ENCODE results near the gene MYLIP. TPM values are rescaled to one million over a fixed set of nuclear protein-coding genes. Genes with fewer than 3 reads are reported as not detected.

The MYLIP gene
- total and polyA plus RNA-seq, 2 donors (not counting 1 experiment from before 2014, with no cell fraction given) = 40.6 to 104 TPM

DNA sequence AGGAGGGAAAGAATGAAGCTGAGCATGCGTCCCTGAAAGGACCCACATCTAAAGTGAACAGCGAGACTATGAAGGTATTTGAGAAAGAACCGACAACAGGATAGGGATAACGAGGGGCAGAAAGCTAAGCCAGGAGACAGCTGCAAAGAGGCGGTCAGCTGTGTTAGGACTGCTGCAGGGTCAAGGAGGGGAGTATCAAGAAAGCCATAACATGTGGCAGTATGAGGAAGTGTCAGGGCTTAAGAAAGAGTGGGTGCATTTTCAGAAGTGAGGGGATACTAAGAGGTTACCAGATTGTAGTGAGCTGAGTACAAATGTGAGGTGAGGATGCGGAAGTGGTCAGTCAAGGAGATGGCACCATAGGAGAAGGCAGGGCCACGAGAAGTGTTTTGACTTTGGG is 21.2 kb downstream of the MYLIP start:
- Histone ChIP-seq H3K79me2 (ENCODE audit: control insufficient read depth, insufficient read depth, low read length) (peaks cover 6% of the 10 kb centered on the region), H3K4me1 (ENCODE audit: control insufficient read depth in 2 of 2, insufficient read depth in 2 of 2, low read length in 2 of 2) (no peaks in the 10 kb centered on the region), H3K9ac (ENCODE audit: low read length) (no peak overlapping the region), H3K4me2 (replicated peaks; ENCODE audit: low read depth, low read length, poor library complexity, severe bottlenecking) (no peak overlapping the region), H2AFZ (ENCODE audit: insufficient read depth, low read depth, low read length, poor library complexity, severe bottlenecking) (no peak overlapping the region), H4K20me1 (ENCODE audit: control insufficient read depth, insufficient read depth, low read length, poor library complexity, severe bottlenecking) (peaks cover 52% of the 10 kb centered on the region), H3K9me3 (ENCODE audit: control extremely low read depth in 1 of 3, control insufficient read depth in 2 of 3, insufficient read depth in 1 of 3, low read length in 2 of 3) (peaks cover 0 to 2% (median 2%) of the 10 kb centered on the region in 3 donors), H3K36me3 (replicated peaks in 1 of 2; ENCODE audit: control extremely low read depth in 1 of 2, control insufficient read depth in 1 of 2, extremely low read depth in 1 of 2, insufficient read depth in 2 of 2, low read length in 1 of 2) (peaks cover 30 to 84% of the 10 kb centered on the region in 2 experiments), H3K27me3 (replicated peaks in 1 of 4; ENCODE audit: control extremely low read depth in 1 of 4, control insufficient read depth in 3 of 4, insufficient read depth in 4 of 4, low read length in 3 of 4) (no peaks in the 10 kb centered on the region), H3K4me3 (ENCODE audit: control extremely low read depth in 1 of 5, extremely low read depth in 1 of 5, insufficient read depth in 1 of 5, low read depth in 2 of 5, low read length in 4 of 5) (no peak overlapping the region), H3K27ac (ENCODE audit: low read length in 2 of 2) (no peak overlapping the region)
- no peaks in the 10 kb centered on the region for H3K27me3 Mint-ChIP-seq
- 95% methylated on average over 7 of the region's 7 CpGs for WGBS (ENCODE audit: insufficient coverage)
- no peak overlapping the region for H3K4me3 Mint-ChIP-seq
- no peaks in the 10 kb centered on the region for H3K4me1 Mint-ChIP-seq
- H3K27ac Mint-ChIP-seq = no peak overlapping the region
- ChIA-PET POLR2A (no interaction called here), CTCF (interaction anchor here (0.7 to 1.7 kb wide), 3 partner anchors 33 to 459 kb away, joined by 3 to 4 read pairs (median 3); no protein-coding TSS in a partner anchor)
- ATAC-seq (ENCODE audit: low read depth) (no peak), DNase-seq (no peak)
- intact Hi-C loops (cut with micrococcal nuclease) = no loop called here
- TF ChIP-seq CTCF (IDR thresholded peaks at IDR 0.05) (no peak), EZH2 (IDR thresholded peaks at IDR 0.05; ENCODE audit: borderline replicate concordance, insufficient read depth, low read depth, low read length, poor library complexity, severe bottlenecking) (no peak)
- no peaks in the 10 kb centered on the region for H3K9me3 Mint-ChIP-seq (ENCODE audit: insufficient read depth)

- Histone ChIP-seq H4K20me1 (ENCODE audit: control insufficient read depth, insufficient read depth, low read length, poor library complexity, severe bottlenecking) (peaks cover 19% of the 10 kb centered on the region), H3K27me3 (replicated peaks in 1 of 4; ENCODE audit: control extremely low read depth in 1 of 4, control insufficient read depth in 3 of 4, insufficient read depth in 4 of 4, low read length in 3 of 4) (no peaks in the 10 kb centered on the region), H3K79me2 (ENCODE audit: control insufficient read depth, insufficient read depth, low read length) (no peaks in the 10 kb centered on the region), H3K4me3 (ENCODE audit: control extremely low read depth in 1 of 5, extremely low read depth in 1 of 5, insufficient read depth in 1 of 5, low read depth in 2 of 5, low read length in 4 of 5) (no peak overlapping the region), H3K9me3 (ENCODE audit: control extremely low read depth in 1 of 3, control insufficient read depth in 2 of 3, insufficient read depth in 1 of 3, low read length in 2 of 3) (peaks cover 0 to 16% (median 14%) of the 10 kb centered on the region in 3 donors), H3K9ac (ENCODE audit: low read length) (no peak overlapping the region), H3K27ac (ENCODE audit: low read length in 2 of 2) (no peak overlapping the region), H3K4me2 (replicated peaks; ENCODE audit: low read depth, low read length, poor library complexity, severe bottlenecking) (no peak overlapping the region), H3K4me1 (ENCODE audit: control insufficient read depth in 2 of 2, insufficient read depth in 2 of 2, low read length in 2 of 2) (no peaks in the 10 kb centered on the region), H2AFZ (ENCODE audit: insufficient read depth, low read depth, low read length, poor library complexity, severe bottlenecking) (no peak overlapping the region), H3K36me3 (replicated peaks in 1 of 2; ENCODE audit: control extremely low read depth in 1 of 2, control insufficient read depth in 1 of 2, extremely low read depth in 1 of 2, insufficient read depth in 2 of 2, low read length in 1 of 2) (peaks cover 6 to 59% of the 10 kb centered on the region in 2 experiments)
- ATAC-seq (ENCODE audit: low read depth) (no peak), DNase-seq (no peak)
- no peaks in the 10 kb centered on the region for H3K9me3 Mint-ChIP-seq (ENCODE audit: insufficient read depth)
- POLR2A ChIA-PET = interaction anchor here (1.1 kb wide), 1 partner anchor 24 kb away, joined by 3 read pairs; the partner anchor contains the start of gene MYLIP
- H3K4me1 Mint-ChIP-seq = no peaks in the 10 kb centered on the region
- H3K27ac Mint-ChIP-seq = no peak overlapping the region
- TF ChIP-seq CTCF (IDR thresholded peaks at IDR 0.05) = no peak
- TF ChIP-seq EZH2 (IDR thresholded peaks at IDR 0.05; ENCODE audit: borderline replicate concordance, insufficient read depth, low read depth, low read length, poor library complexity, severe bottlenecking) = no peak
- CTCF ChIA-PET = interaction anchor here (1.4 kb wide), 1 partner anchor 27 kb away, joined by 4 read pairs; no protein-coding TSS in a partner anchor
- H3K27me3 Mint-ChIP-seq = no peaks in the 10 kb centered on the region
- 93% methylated on average over 3 of the region's 9 CpGs for WGBS (ENCODE audit: insufficient coverage)
- no peak overlapping the region for H3K4me3 Mint-ChIP-seq
- intact Hi-C loops (cut with micrococcal nuclease) = no loop called here
Observed at GRCh38 chr6:16153211-16153820, 24.4 kb downstream of the MYLIP start.

Data from B cell (primary cell).